GM12872 (cell line): ENCODE measurements around the gene GZMB.
A peak's percentile ranks its signal among the peaks of the same experiment; 100 is the strongest.

ENCODE experiments used
- CTCF ChIP-seq: IDR thresholded peaks from 3 replicates; pipeline ENCODE4 v1.5.1; 2011; ENCODE audit warnings: low read depth, mild to moderate bottlenecking, low read length, moderate library complexity; ENCODE audit not compliant: insufficient read depth

GZMB gene

GRCh38 chr14:24607635-24608514 is 26.1 kb downstream of the GZMB start:
- no peak for TF ChIP-seq CTCF

DNA sequence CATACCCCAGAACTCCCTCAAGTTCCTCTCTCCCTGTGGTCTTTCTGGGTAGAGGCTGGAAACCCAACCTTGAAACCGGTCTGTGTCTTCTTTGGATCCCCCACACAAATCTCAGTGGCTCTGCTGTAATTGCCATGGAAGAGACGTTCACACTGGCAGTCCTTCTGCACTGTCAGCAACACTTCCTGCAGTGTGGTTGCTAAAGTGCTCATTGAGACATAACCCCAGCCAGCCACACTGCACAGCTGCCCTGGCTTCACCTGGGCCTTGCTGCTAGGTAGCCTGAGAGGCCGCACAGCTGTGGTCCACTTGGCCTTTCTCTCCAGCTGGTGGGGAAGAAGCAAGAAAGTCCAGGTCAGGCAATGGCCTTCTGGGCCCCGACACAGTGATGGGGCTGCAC is 26.9 kb downstream of the GZMB start:
- TF ChIP-seq CTCF, result no peak

GRCh38 chr14:24606297-24606696 is 27.7 kb downstream of the GZMB start:
- no peak for TF ChIP-seq CTCF

DNA sequence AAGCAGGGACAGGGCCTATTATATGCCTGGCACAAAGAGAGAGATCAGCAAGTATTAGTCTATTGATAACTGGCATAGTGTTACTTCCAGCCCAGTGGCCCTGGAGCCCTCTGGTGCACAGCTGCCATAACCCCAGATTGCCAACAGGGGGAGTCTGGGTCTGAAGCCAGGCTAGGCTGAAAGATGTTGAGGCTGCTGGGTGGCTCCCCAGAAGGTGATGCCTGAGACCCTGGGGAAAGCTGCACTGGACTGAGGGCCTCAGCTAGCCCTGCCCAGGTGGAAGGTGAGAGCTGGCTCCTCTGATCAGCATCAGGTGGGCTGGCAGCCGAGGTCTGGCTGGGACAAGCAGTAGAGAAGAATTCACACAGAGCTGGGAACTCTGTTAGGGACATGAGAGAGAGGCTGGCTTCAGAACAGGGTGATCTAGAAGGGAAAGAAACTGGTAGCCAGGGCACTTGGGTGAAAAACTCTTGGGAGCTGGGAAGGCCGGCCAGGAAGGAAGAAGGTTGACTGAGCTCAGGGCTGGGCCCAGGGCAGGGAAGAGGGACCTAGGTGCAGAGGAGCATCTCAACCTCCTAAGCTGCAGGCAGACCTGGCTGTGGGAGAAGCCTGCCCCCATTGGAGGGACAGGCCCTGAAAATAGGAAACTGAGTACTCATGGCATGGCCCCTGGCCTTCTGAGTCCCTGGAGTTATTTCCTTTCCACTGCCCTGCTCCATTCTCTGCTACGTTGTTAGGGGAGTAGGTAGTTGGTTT is 28.4 kb downstream of the GZMB start:
- peak; percentile 99 for TF ChIP-seq CTCF

DNA sequence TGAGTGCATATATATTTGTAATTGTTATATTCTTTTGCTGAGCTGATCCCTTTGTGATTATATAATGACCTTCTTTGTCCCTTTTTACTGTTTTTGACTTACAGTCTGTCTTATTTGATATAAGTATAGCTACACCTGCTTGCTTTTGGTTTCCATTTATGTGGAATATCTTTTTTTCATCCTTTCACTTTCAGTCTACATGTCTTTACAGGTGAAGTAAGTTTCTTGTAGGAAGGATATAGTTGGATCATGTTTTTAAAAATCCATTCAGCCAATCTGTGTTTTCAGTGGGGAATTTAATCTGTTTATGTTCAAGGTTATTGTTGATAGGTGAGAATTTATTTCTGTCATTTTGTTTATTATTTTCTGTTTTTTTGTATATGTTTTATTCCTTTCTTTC is 36.6 kb downstream of the GZMB start:
- no peak for TF ChIP-seq CTCF

DNA sequence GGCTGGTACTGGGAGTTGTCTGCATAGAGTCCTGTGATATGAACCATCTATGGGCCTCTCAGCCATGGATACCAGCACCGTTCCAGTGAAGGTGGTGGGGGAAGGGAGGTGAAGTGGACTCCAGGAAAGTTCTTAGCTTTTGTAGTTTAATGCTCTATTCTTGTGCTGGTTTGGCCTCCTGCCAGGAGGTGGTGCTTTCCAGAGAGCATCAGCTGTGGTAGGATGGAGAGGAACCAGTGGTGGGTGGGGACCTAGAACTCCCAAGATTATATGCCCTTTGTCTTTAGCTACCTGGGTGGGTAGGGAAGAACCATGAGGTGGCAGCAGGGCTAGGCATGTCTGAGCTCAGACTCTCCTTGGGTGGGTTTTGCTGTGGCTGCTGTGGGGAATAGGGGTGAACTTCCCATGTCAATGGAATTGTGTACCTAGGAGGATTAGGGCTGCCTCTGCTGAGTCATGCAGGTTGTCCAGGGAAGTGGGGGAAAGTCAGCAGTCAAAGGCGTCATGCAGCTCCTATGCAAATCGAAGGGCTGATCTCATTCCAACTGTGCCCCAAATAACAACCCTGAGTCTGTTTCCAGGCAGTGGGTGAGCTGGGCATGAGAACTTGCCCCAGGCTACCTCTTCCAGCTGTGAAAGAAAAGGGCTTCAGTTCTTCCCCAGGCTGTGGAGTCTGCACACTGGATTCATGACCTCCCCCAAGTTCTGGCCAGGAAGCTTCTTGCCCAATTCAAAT is 38.7 kb downstream of the GZMB start:
- no peak for TF ChIP-seq CTCF
